H1 (cell line): ENCODE data around the gene MIA2. TPM values are rescaled to one million over a fixed set of nuclear protein-coding genes. Genes with fewer than 3 reads are reported as not detected.

Experiments used
- CHD2 ChIP-seq: IDR thresholded peaks from 2 replicates; pipeline ENCODE4 v1.6.1; 2012; ENCODE audit warnings: low read length, improper control_type of control experiment
- CTBP2 ChIP-seq: IDR thresholded peaks from 2 replicates; pipeline ENCODE4 v1.7.0; 2011; ENCODE audit warnings: borderline replicate concordance, mild to moderate bottlenecking, moderate library complexity, mixed read lengths, low read length; ENCODE audit not compliant: insufficient read depth, insufficient read length
- SAP30 ChIP-seq: fragments of 300-600 bp; sonication (generic); IDR thresholded peaks from 2 replicates; pipeline ENCODE4 v1.7.1; 2012; ENCODE audit warnings: low read length, moderate library complexity, mild to moderate bottlenecking, inconsistent platforms; ENCODE audit not compliant: insufficient read depth, insufficient replicate concordance
- polyA plus RNA-seq, 7 experiments: library from polyadenylated mRNA; depleted of rRNA in 3 of 7; stranded (reverse) in 5 of 7; unstranded in 2 of 7; fragments of >200 nt in 5 of 7; fragments of 200-250 nt in 2 of 7; gene quantifications; 1 replicate in 5 of 7; 2 replicates in 1 of 7; 4 replicates in 1 of 7; pipeline versions ENCODE4 v1.2.1 to v1.2.3, GENCODE V29; 2011 to 2013; ENCODE audit warnings: missing spikeins in 2 of 7, mixed read lengths in 2 of 7
- total RNA-seq: library from RNA; stranded (reverse); fragmentation: NEBNext Ultra II Directional; extraction: Animal tissue kit (Norgen Biotek cat#: 25700); gene quantifications from 2 replicates; pipeline ENCODE4 v1.2.1, GENCODE V29; 2021
- TF ChIP-seq, protein P1 (sequence below): IDR thresholded peaks from 2 replicates; pipeline ENCODE4 v1.6.1; 2011; ENCODE audit warnings: low read depth, mild to moderate bottlenecking, low read length; ENCODE audit not compliant: insufficient read depth

MIA2 gene
- total and polyA plus RNA-seq, 2 of the 8 experiments (the other 6 are each of a cell fraction or from before 2014, with no cell fraction given) = 10.1 to 15.0 TPM

DNA sequence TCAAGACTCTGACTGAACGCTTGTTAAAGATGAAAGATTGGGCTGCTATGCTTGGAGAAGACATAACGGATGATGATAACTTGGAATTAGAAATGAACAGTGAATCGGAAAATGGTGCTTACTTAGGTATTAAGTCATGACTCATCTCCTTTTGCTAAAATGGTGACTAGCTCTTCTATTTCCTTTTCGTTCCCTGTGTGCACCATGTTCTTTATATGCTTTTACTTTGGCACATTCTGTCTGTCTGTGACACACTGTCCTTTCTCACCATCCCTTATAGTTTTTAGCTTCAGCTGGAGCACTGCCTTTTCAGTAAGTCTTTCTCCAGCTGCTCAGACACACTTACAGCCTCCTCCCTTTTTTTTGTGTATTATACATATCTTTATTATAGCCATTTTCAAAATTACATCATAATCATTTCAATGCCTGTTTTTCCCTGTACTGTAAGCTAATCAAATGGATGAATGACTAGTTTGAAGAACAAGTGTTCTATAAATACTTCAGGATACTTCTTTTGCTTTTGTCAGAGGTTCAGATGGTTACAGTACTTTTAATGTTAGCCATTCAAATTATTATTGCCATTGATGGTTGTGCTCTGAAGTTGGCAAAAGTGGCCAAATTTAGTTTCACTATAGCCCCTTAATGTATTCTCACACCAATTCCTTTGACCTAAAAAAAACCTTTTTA lies 68.6 kb downstream of the MIA2 start (continued):
- no peak for TF ChIP-seq CHD2
- TF ChIP-seq CTBP2 = no peak
- TF ChIP-seq, protein P1, sequence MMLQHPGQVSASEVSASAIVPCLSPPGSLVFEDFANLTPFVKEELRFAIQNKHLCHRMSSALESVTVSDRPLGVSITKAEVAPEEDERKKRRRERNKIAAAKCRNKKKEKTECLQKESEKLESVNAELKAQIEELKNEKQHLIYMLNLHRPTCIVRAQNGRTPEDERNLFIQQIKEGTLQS = no peak
- no peak for TF ChIP-seq SAP30
